Testis (tissue), 3 donors: ENCODE results near the gene COL4A2. TPM values are rescaled to one million over a fixed set of nuclear protein-coding genes. Genes with fewer than 3 reads are reported as not detected.

Source experiments
- DNase-seq: peaks from one replicate; pipeline ENCODE4 v3.0.0-alpha.2; 2019
- H3K27ac ChIP-seq, 2 donors: fragments of 200-600 bp; sonication (generic); one replicate each; pipeline ENCODE4 v1.5.1; 2019
- H3K27me3 ChIP-seq: fragments of 200-600 bp; sonication (generic); one replicate; pipeline ENCODE4 v1.5.1; 2019
- H3K36me3 ChIP-seq: fragments of 200-600 bp; sonication (generic); one replicate; pipeline ENCODE4 v1.5.1; 2017; ENCODE audit warnings: low read depth; ENCODE audit errors: missing control alignments
- H3K4me1 ChIP-seq: fragments of 200-600 bp; sonication (generic); one replicate; pipeline ENCODE4 v1.5.1; 2019
- H3K4me3 ChIP-seq, 2 donors: fragments of 200-600 bp; sonication (generic); one replicate each; pipeline ENCODE4 v1.5.1; 2017 to 2019
- H3K9me3 ChIP-seq: fragments of 200-600 bp; sonication (generic); one replicate; pipeline ENCODE4 v1.5.1; 2017
- POLR2A ChIP-seq: fragments of 450-650 bp; IDR thresholded peaks from one replicate; pipeline ENCODE4 v1.6.1; 2017; ENCODE audit warnings: antibody characterized with exemption, mild to moderate bottlenecking, moderate library complexity
- WGBS, 2 donors: methylation state at CpG; one replicate each; pipeline ENCODE4 v1.1.5; 2018; 5-methylcytosine and 5-hydroxymethylcytosine counted together
- intact Hi-C: fragments of 100-400 bp; cut with DNase I; formaldehyde crosslinking; loops from one replicate; pipeline ENCODE4 v1.15.1; 2023; ENCODE audit warnings: low total_unique reads
- polyA plus RNA-seq: library from polyadenylated mRNA; stranded (reverse); fragments of 350-450 nt; fragmentation: Illumina TruSeq; extraction: RNeasy Lipid Tissue Mini Kit (QIAGEN cat#74804); gene quantifications from one replicate; pipeline ENCODE4 v1.2.3, GENCODE V29; 2014; ENCODE audit warnings: low read depth, low replicate concordance; ENCODE audit not compliant: insufficient read depth
- total RNA-seq, 2 donors: library from RNA; depleted of rRNA; stranded (reverse); fragments of >200 nt; gene quantifications; one replicate each; pipeline ENCODE4 v1.2.3, GENCODE V29; 2016
- TF ChIP-seq, protein P1 (sequence below), 3 experiments: fragments of 450-650 bp in 2 of 3; fragments of 200-600 bp in 1 of 3; sonication (generic) in 1 of 3; IDR thresholded peaks; one replicate each; pipeline ENCODE4 v1.5.1; 2016 to 2019; ENCODE audit warnings: antibody characterized with exemption in 3 of 3, mild to moderate bottlenecking in 2 of 3, moderate library complexity in 1 of 3

Gene COL4A2
- total and polyA plus RNA-seq, 3 donors from 2014 or later, result 69.1 to 89.9 (median 81.0) TPM

DNA sequence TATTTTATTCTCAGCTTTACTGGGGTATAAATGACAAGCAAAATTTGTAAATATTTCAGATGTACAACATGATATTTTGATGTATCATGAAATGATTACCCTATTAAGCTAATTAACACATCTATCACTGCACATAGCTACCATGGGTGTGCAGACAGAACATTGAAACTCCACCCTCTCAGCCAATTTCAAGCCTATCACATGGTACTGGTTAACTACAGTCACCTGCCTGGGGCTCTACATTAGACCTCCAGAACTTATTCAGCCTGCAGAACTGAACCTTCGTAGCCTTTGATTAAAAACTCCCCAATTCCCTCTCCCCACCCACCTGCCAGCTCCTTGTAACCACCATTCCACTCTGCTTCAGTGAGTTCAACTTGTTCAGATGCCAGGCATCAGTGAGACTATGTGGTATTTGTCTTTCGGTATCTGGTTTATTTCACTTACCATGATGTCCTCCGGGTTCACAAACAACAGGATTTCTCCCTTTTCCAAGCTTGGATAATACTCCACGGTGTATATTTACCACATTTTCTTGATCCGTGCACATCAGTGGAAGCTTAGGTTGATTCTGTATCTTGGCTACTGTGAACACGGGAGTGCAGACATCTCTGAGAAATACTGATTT is 235.2 kb downstream of the COL4A2 start:
- intact Hi-C loops, result no loop called here
- Histone ChIP-seq H3K36me3 (no peaks in the 10 kb centered on the region), H3K4me1 (peaks cover 38% of the 10 kb centered on the region), H3K4me3 (no peak overlapping the region), H3K27me3 (no peaks in the 10 kb centered on the region), H3K9me3 (no peaks in the 10 kb centered on the region), H3K27ac (no peak overlapping the region)
- 78 to 85% methylated on average over 6 of the region's 6 CpGs for WGBS, 2 donors
- DNase-seq, result no peak
- no peak for TF ChIP-seq POLR2A
- TF ChIP-seq, protein P1, sequence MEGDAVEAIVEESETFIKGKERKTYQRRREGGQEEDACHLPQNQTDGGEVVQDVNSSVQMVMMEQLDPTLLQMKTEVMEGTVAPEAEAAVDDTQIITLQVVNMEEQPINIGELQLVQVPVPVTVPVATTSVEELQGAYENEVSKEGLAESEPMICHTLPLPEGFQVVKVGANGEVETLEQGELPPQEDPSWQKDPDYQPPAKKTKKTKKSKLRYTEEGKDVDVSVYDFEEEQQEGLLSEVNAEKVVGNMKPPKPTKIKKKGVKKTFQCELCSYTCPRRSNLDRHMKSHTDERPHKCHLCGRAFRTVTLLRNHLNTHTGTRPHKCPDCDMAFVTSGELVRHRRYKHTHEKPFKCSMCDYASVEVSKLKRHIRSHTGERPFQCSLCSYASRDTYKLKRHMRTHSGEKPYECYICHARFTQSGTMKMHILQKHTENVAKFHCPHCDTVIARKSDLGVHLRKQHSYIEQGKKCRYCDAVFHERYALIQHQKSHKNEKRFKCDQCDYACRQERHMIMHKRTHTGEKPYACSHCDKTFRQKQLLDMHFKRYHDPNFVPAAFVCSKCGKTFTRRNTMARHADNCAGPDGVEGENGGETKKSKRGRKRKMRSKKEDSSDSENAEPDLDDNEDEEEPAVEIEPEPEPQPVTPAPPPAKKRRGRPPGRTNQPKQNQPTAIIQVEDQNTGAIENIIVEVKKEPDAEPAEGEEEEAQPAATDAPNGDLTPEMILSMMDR (IDR thresholded peaks at IDR 0.05), result no peak

GRCh38 chr13:110546378-110546777 is 239.3 kb downstream of the COL4A2 start:
- WGBS, 2 donors, result 95 to 97% methylated on average over 4 of the region's 4 CpGs

DNA sequence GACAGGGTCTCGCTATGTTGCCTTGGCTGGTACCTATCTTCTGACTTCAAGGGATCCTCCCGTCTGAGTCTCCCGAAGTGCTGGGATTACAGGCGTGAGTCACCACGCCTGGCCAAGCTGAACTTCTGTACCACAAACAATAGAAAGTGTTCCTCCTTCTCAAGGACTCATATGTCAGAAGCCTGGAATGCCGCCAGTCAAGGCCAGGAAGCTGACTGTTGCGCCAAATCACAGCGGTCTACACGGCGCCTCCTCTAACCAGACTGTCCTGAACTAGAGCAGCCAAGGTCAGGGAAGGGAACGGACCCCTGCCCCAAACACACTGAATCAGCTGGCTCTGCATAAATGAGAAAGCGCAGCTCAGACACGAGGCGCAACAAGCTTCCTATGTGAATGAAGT is 239.8 kb downstream of the COL4A2 start:
- H3K4me1 ChIP-seq, result peaks cover 49% of the 10 kb centered on the region
- 38 to 66% methylated on average over 14 of the region's 14 CpGs for WGBS, 2 donors
- no peaks in the 10 kb centered on the region for H3K9me3 ChIP-seq
- H3K4me3 ChIP-seq, result no peak overlapping the region
- H3K36me3 ChIP-seq, result no peaks in the 10 kb centered on the region
- peak overlapping the region in 1 of 2 donors; percentile 28 for H3K27ac ChIP-seq
- TF ChIP-seq POLR2A, result no peak
- TF ChIP-seq, protein P1 (IDR thresholded peaks at IDR 0.05), result no peak
- no peaks in the 10 kb centered on the region for H3K27me3 ChIP-seq
- intact Hi-C loops, result no loop called here
- peak; percentile 96 for DNase-seq

More at GRCh38 chr13:110546378-110546777, 239.3 kb downstream of the COL4A2 start:
- H3K36me3 ChIP-seq, result no peaks in the 10 kb centered on the region
- TF ChIP-seq, protein P1 (IDR thresholded peaks at IDR 0.05), result no peak
- no peak for TF ChIP-seq POLR2A
- H3K4me3 ChIP-seq, result no peak overlapping the region
- peaks cover 48% of the 10 kb centered on the region for H3K4me1 ChIP-seq
- H3K27me3 ChIP-seq, result no peaks in the 10 kb centered on the region
- H3K9me3 ChIP-seq, result no peaks in the 10 kb centered on the region
- DNase-seq, result no peak
- intact Hi-C loops, result no loop called here
- no peak overlapping the region for H3K27ac ChIP-seq

DNA sequence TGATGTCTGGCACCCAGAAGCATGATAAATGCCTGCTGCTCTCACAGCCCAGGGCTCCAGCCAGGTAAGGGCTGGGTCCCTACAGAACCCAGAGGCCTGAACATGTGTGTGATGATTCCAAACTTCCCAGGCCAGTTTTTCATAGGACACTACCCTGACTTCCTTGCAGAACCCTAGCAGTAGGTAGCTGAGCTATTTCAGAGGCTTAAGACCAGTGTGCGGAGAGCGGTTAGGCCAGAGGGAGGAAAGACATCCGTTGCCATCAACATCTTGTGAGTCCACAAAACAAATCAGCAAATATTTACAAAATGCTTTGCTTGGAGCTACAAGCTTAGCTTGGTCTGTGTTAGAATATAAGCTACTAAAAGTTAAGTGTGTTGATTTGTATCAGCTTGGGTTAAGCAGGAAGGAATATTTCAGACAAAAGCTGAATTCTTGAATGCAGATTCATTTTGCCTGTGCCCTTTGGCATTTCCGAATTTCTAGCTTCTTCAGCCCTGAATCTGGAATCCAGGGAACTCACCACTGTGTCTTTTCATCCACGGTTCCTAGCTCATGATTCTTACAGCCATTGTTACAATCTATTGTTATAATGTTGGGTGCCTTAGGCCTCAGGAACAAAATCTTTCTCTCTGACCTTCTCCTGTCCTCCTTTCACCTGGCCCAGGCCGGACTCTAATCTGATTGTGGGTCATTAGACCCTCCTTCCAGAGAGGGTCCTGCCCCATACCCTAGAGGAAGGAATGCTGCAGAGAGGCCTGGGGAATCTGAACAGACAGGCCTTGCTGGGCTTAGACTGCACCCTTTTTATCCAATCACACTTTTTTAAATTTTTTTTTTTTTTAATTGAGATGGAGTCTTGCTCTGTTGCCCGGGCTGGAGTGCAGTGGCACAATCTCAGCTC is 242.1 kb downstream of the COL4A2 start:
- no peak for DNase-seq
- Histone ChIP-seq H3K9me3 (no peaks in the 10 kb centered on the region), H3K36me3 (no peaks in the 10 kb centered on the region), H3K27me3 (no peaks in the 10 kb centered on the region), H3K4me3 (no peak overlapping the region), H3K4me1 (peaks cover 51% of the 10 kb centered on the region), H3K27ac (peak overlapping the region in 1 of 2 donors; percentile 13)
- TF ChIP-seq, protein P1 (IDR thresholded peaks at IDR 0.05), result no peak
- TF ChIP-seq POLR2A, result no peak
- intact Hi-C loops, result no loop called here
- WGBS, 2 donors, result 74 to 75% methylated on average over 7 of the region's 7 CpGs
